ENCODE data around the gene OR2T8. TPM values are rescaled to one million over a fixed set of nuclear protein-coding genes. Genes with fewer than 3 reads are reported as not detected.

OR2T8 gene
- total and polyA plus RNA-seq, 4 donors = 0.70 TPM; not detected in 3

DNA sequence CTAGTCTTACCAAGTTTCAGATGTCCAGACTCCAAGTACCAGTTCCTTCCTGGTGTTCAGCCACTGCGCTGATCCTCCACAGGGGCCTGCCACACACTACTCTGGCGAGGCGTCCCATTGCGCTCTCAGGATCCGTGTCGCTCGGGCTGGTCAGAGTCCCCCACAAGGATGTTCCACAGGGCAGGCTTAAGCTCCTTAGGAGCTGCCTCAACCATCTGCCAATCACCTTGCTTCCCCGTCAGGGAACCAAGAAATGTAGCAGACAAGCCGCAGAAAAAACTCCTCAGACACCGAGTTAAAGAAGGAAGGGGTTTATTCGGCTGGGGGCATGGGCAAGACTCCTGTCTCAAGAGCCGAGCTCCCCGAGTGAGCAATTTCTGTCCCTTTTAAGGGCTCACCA is 14.9 kb upstream of the OR2T8 start:
- Histone ChIP-seq H3K4me3 (ENCODE audit: low read depth in 1 of 3, low read length in 3 of 3) (no peak overlapping the region), H3K27me3 (ENCODE audit: control insufficient read depth in 4 of 4, insufficient read depth in 4 of 4, low read length in 3 of 4) (no peaks in the 10 kb centered on the region), H3K27ac (ENCODE audit: low read depth in 1 of 2, low read length in 2 of 2) (no peak overlapping the region), H3K4me1 (ENCODE audit: control insufficient read depth in 4 of 4, insufficient read depth in 4 of 4, low read length in 3 of 4) (no peaks in the 10 kb centered on the region), H3K9me3 (ENCODE audit: control insufficient read depth in 4 of 4, low read length in 3 of 4) (peaks cover 0 to 4% (median 0%) of the 10 kb centered on the region in 4 donors), H3K36me3 (ENCODE audit: control insufficient read depth in 4 of 4, insufficient read depth in 3 of 4, low read depth in 1 of 4, low read length in 3 of 4) (no peaks in the 10 kb centered on the region), H3K9ac (ENCODE audit: low read depth in 1 of 2, low read length in 2 of 2) (no peak overlapping the region)
- no peak for TF ChIP-seq TAF1 (conservative IDR thresholded peaks at IDR 0.05)
- no peak for TF ChIP-seq CTCF (IDR thresholded peaks at IDR 0.05; ENCODE audit: low read depth, low read length, missing input control)
- TF ChIP-seq FOXA2 (IDR thresholded peaks at IDR 0.05) = no peak
- TF ChIP-seq EGR1 (IDR thresholded peaks at IDR 0.05; ENCODE audit: low read depth in 2 of 2) = no peak
- no peak for TF ChIP-seq GABPA (IDR thresholded peaks at IDR 0.05 in 1 of 2, conservative IDR thresholded peaks at IDR 0.05 in 1 of 2)
- no peak for DNase-seq (ENCODE audit: low spot score)
- WGBS = 86% methylated on average over 13 of the region's 13 CpGs

DNA sequence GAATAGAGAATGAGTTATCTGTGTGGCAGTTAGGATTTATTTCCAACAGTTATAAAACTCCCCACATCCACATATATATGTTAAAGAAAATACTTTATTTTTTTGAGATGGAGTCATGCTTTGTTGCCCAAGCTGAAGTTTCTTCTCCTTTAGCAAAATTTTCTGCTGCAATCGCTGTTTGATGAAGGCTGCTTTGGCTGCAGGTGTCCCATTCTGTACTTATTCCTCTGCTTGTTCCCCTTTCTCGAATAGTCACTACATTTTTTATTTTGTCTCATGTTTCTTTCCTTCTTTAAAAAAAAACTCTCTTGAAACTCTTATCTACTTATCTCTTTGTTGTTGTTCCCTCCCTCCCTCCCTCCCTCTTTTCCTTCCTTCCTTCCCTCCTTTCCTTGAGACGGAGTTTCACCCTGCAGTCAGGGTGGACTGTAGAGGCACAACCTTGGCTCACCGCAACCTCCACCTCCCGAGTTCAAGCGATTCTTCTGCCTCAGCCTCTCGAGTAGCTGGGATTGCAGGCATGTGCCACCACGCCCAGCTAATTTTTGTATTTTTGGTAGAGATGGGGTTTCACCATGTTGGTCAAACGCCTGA is 14.0 kb upstream of the OR2T8 start:
- H3K36me3 ChIP-seq (ENCODE audit: control insufficient read depth in 4 of 4, insufficient read depth in 3 of 4, low read depth in 1 of 4, low read length in 3 of 4) = no peaks in the 10 kb centered on the region
- no peak overlapping the region for H3K27ac ChIP-seq (ENCODE audit: low read depth in 1 of 2, low read length in 2 of 2)
- TF ChIP-seq TAF1 (conservative IDR thresholded peaks at IDR 0.05) = no peak
- TF ChIP-seq FOXA1 (IDR thresholded peaks at IDR 0.05) = no peak
- TF ChIP-seq, protein P1, sequence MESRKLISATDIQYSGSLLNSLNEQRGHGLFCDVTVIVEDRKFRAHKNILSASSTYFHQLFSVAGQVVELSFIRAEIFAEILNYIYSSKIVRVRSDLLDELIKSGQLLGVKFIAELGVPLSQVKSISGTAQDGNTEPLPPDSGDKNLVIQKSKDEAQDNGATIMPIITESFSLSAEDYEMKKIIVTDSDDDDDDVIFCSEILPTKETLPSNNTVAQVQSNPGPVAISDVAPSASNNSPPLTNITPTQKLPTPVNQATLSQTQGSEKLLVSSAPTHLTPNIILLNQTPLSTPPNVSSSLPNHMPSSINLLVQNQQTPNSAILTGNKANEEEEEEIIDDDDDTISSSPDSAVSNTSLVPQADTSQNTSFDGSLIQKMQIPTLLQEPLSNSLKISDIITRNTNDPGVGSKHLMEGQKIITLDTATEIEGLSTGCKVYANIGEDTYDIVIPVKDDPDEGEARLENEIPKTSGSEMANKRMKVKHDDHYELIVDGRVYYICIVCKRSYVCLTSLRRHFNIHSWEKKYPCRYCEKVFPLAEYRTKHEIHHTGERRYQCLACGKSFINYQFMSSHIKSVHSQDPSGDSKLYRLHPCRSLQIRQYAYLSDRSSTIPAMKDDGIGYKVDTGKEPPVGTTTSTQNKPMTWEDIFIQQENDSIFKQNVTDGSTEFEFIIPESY (IDR thresholded peaks at IDR 0.05) = no peak
- no peak for TF ChIP-seq RXRA (IDR thresholded peaks at IDR 0.05)
- no peak for TF ChIP-seq YY1 (IDR thresholded peaks at IDR 0.05)
- TF ChIP-seq, protein P2, sequence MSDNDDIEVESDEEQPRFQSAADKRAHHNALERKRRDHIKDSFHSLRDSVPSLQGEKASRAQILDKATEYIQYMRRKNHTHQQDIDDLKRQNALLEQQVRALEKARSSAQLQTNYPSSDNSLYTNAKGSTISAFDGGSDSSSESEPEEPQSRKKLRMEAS (IDR thresholded peaks at IDR 0.05) = no peak
- no peak for TF ChIP-seq JUND (IDR thresholded peaks at IDR 0.05)
- no peak for TF ChIP-seq GABPA (IDR thresholded peaks at IDR 0.05 in 1 of 2, conservative IDR thresholded peaks at IDR 0.05 in 1 of 2)
- no peak overlapping the region for H3K9ac ChIP-seq (ENCODE audit: low read depth in 1 of 2, low read length in 2 of 2)
- 59% methylated on average over 9 of the region's 9 CpGs for WGBS
- no peak overlapping the region for H3K4me3 ChIP-seq (ENCODE audit: low read depth in 1 of 3, low read length in 3 of 3)
- no peaks in the 10 kb centered on the region for H3K27me3 ChIP-seq (ENCODE audit: control insufficient read depth in 4 of 4, insufficient read depth in 4 of 4, low read length in 3 of 4)
- H3K9me3 ChIP-seq (ENCODE audit: control insufficient read depth in 4 of 4, low read length in 3 of 4) = peaks cover 0 to 4% (median 0%) of the 10 kb centered on the region in 4 donors
- H3K4me1 ChIP-seq (ENCODE audit: control insufficient read depth in 4 of 4, insufficient read depth in 4 of 4, low read length in 3 of 4) = no peaks in the 10 kb centered on the region
- no peak for DNase-seq (ENCODE audit: low spot score)

- no peaks in the 10 kb centered on the region for H3K4me1 ChIP-seq (ENCODE audit: control insufficient read depth in 4 of 4, insufficient read depth in 4 of 4, low read length in 3 of 4)
- H3K27ac ChIP-seq (ENCODE audit: low read depth in 1 of 2, low read length in 2 of 2) = no peak overlapping the region
- H3K27me3 ChIP-seq (ENCODE audit: control insufficient read depth in 4 of 4, insufficient read depth in 4 of 4, low read length in 3 of 4) = no peaks in the 10 kb centered on the region
- H3K4me3 ChIP-seq (ENCODE audit: low read depth in 1 of 3, low read length in 3 of 3) = peak overlapping the region in 2 of 3 donors; percentile 14 to 37
- no peaks in the 10 kb centered on the region for H3K36me3 ChIP-seq (ENCODE audit: control insufficient read depth in 4 of 4, insufficient read depth in 3 of 4, low read depth in 1 of 4, low read length in 3 of 4)
- no peak overlapping the region for H3K9ac ChIP-seq (ENCODE audit: low read depth in 1 of 2, low read length in 2 of 2)
- TF ChIP-seq RXRA (IDR thresholded peaks at IDR 0.05) = no peak
- TF ChIP-seq YY1 (IDR thresholded peaks at IDR 0.05) = no peak
- no peak for TF ChIP-seq NR2F2 (IDR thresholded peaks at IDR 0.05)
- TF ChIP-seq CTCF (IDR thresholded peaks at IDR 0.05; ENCODE audit: low read depth, low read length, missing input control) = no peak
- TF ChIP-seq, protein P1 (IDR thresholded peaks at IDR 0.05) = no peak
- no peak for TF ChIP-seq HNF4G (IDR thresholded peaks at IDR 0.05)
- no peak for TF ChIP-seq EGR1 (IDR thresholded peaks at IDR 0.05; ENCODE audit: low read depth in 2 of 2)
- TF ChIP-seq, protein P2 (IDR thresholded peaks at IDR 0.05) = no peak
- TF ChIP-seq TAF1 (conservative IDR thresholded peaks at IDR 0.05) = no peak
- TF ChIP-seq, protein P3, sequence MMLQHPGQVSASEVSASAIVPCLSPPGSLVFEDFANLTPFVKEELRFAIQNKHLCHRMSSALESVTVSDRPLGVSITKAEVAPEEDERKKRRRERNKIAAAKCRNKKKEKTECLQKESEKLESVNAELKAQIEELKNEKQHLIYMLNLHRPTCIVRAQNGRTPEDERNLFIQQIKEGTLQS (IDR thresholded peaks at IDR 0.05) = no peak
- DNase-seq (ENCODE audit: low spot score) = no peak
- peaks cover 0 to 4% (median 0%) of the 10 kb centered on the region in 4 donors for H3K9me3 ChIP-seq (ENCODE audit: control insufficient read depth in 4 of 4, low read length in 3 of 4)
- 36% methylated on average over 7 of the region's 7 CpGs for WGBS
These were observed 13.5 kb upstream of the OR2T8 start for GRCh38 chr1:247906504-247907047.

All from liver (tissue), 9 donors.